ENCODE data around the gene SOHLH1. TPM values are rescaled to one million over a fixed set of nuclear protein-coding genes. Genes with fewer than 3 reads are reported as not detected.

Gene SOHLH1
- total and polyA plus RNA-seq, 8 donors: not detected

DNA sequence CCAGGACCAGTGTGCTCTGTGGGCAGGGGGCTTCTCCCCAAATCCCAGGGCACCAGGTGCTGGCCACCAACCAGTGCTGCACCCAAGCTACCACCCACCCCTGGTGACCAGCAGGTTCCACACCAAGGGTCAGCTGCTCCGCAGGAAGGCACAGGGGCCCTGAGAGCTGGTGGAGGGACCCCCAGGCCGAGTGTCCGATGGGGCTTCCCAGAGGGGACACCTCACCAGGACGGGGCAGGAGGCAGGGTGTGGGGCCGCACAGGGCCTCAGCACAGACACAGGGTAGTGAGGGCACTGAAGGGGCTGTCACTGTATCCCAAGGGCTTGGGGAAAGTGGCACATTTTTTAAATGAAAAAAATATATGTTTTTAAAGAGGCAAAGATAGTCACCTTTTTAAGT, 18.1 kb downstream of the SOHLH1 start:
- 76 to 95% (median 82%) methylated on average over 3 to 5 of the region's 5 CpGs for WGBS, 5 donors
- Histone ChIP-seq H3K27me3 (peaks cover 0 to 65% (median 15%) of the 10 kb centered on the region in 3 donors), H3K4me1 (no peaks in the 10 kb centered on the region), H3K27ac (no peak overlapping the region), H3K4me3 (no peak overlapping the region), H3K9me3 (no peaks in the 10 kb centered on the region), H3K36me3 (no peaks in the 10 kb centered on the region)
- TF ChIP-seq, protein P1, sequence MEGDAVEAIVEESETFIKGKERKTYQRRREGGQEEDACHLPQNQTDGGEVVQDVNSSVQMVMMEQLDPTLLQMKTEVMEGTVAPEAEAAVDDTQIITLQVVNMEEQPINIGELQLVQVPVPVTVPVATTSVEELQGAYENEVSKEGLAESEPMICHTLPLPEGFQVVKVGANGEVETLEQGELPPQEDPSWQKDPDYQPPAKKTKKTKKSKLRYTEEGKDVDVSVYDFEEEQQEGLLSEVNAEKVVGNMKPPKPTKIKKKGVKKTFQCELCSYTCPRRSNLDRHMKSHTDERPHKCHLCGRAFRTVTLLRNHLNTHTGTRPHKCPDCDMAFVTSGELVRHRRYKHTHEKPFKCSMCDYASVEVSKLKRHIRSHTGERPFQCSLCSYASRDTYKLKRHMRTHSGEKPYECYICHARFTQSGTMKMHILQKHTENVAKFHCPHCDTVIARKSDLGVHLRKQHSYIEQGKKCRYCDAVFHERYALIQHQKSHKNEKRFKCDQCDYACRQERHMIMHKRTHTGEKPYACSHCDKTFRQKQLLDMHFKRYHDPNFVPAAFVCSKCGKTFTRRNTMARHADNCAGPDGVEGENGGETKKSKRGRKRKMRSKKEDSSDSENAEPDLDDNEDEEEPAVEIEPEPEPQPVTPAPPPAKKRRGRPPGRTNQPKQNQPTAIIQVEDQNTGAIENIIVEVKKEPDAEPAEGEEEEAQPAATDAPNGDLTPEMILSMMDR (IDR thresholded peaks at IDR 0.05): no peak
- TF ChIP-seq EP300 (IDR thresholded peaks at IDR 0.05) (no peak), POLR2A (IDR thresholded peaks at IDR 0.05) (no peak), POLR2AphosphoS5 (IDR thresholded peaks at IDR 0.05) (no peak)
- no peak for DNase-seq
- intact Hi-C loops (cut with DNase I; ENCODE audit: low total_unique reads): no loop called here

DNA sequence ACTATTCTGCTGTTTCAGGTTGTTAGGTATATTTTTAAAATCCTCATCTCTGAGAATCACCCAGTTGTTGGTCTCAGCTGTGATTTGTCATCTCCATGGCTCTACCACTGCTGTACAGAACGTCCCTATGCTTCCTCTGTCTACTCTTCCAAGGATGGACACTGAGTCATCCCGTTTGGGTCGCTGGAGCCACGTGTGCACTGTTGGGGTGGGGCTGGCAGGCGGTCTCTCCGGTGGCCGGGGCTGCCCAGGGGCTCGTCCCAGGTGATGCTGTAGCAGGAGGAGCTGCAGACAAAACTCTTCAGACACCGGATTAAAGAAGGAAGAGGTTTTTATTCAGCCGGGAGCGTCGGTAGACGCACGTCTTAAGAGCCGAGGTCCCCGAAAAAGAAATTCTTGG, 19.2 kb downstream of the SOHLH1 start:
- peaks cover 0 to 54% (median 14%) of the 10 kb centered on the region in 3 donors for H3K27me3 ChIP-seq
- H3K36me3 ChIP-seq: no peaks in the 10 kb centered on the region
- no peaks in the 10 kb centered on the region for H3K4me1 ChIP-seq
- WGBS, 5 donors: 65 to 74% (median 71%) methylated on average over 15 to 16 of the region's 16 CpGs
- H3K27ac ChIP-seq: no peak overlapping the region
- no peak for DNase-seq
- intact Hi-C loops (cut with DNase I; ENCODE audit: low total_unique reads): no loop called here
- TF ChIP-seq, protein P1 (IDR thresholded peaks at IDR 0.05): no peak
- TF ChIP-seq EP300 (IDR thresholded peaks at IDR 0.05) (no peak), POLR2AphosphoS5 (IDR thresholded peaks at IDR 0.05) (no peak), POLR2A (IDR thresholded peaks at IDR 0.05) (no peak)
- no peaks in the 10 kb centered on the region for H3K9me3 ChIP-seq
- no peak overlapping the region for H3K4me3 ChIP-seq

DNA sequence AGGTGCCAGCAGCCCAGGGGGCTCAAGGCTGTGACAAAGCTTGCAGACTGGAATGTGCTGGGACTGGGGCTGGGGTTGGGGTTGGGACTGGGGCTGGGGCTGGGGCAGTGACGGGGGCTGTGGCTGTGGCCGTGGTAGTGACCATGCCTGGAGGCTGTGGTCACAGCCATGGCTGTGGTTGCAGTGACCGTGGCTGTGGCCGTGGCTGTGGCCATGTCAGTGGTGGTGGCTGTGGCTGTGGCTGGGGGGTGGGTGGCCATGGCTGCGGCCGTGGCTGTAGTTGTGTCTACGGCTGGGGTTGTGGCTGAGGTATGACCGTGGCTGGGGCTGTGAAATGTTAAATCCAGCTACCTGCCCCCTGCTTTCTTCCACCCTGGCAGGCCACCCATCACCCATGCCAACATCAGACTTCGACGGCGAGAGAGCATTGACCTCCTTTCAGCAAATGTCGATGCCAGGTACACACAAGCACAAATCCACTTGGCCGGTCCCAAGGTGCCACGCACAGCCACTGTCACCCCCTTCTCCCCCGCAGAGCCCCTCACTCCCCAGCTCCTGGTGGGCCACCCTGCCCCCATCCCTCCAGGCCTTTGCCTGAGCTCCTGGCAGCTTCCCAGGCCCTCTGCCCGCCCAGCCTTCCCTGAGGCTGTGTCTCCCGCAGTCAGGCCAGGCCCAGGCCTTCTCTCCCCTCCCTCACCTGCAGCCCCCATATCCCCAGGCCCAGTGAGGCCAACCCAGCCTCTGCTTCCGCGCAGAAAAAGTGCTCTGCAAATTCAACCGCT, 20.9 kb downstream of the SOHLH1 start:
- H3K27ac ChIP-seq: no peak overlapping the region
- H3K27me3 ChIP-seq: peaks cover 0 to 38% (median 9%) of the 10 kb centered on the region in 3 donors
- H3K9me3 ChIP-seq: no peaks in the 10 kb centered on the region
- WGBS, 5 donors: 83 to 90% (median 86%) methylated on average over 12 to 20 of the region's 20 CpGs
- TF ChIP-seq POLR2A (IDR thresholded peaks at IDR 0.05) (no peak), POLR2AphosphoS5 (IDR thresholded peaks at IDR 0.05) (no peak), EP300 (IDR thresholded peaks at IDR 0.05) (no peak)
- TF ChIP-seq, protein P1 (IDR thresholded peaks at IDR 0.05): no peak
- DNase-seq: no peak
- no peaks in the 10 kb centered on the region for H3K36me3 ChIP-seq
- intact Hi-C loops (cut with DNase I; ENCODE audit: low total_unique reads): no loop called here
- no peaks in the 10 kb centered on the region for H3K4me1 ChIP-seq
- H3K4me3 ChIP-seq: no peak overlapping the region

DNA sequence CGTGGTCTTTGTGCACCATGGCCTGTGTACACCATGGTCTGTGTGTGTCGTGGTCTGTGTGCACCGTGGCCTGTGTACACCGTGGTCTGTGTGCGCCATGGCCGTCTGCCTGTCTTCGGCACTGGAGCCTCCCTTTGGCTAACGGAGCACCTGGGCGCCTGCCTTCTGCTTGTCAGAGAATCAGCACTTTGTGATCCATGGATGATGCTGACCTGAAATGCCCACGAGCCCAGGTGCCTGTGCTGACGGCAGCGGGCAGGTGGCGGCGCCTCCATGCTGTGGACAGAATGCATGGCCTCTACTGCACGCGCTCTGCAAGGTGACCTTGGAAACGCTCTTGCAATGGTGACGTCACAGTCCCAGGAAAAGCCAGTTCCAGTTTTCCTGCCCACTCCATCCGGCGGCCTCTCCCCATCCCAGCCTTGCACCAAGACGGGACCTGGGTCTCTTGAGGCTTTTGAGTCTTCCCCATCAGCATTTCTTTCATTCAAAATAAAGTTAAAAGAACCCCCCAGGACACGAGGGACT, 21.6 kb downstream of the SOHLH1 start:
- no peaks in the 10 kb centered on the region for H3K9me3 ChIP-seq

DNA sequence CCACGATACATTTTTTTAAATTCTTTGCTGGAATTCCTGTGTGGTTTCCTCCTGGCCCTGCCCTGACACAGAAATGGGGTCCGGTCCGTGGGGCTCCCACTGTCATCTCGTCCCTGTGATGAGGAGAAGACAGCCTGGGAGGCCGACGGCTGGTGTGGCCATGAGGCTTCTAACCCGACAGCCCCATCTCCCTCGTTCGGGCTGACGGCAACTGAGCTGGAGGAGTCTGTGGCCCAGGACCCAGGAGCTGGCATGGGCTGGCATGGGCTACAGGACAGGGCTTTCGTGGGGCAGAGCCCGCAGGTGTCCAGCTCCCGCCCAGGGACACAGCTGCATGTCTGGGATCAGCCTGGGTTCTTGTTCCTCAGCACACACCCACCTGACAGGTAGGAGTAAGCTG, 22.4 kb downstream of the SOHLH1 start:
- Histone ChIP-seq H3K27ac (no peak overlapping the region), H3K9me3 (no peaks in the 10 kb centered on the region), H3K27me3 (peaks cover 0 to 37% (median 2%) of the 10 kb centered on the region in 3 donors), H3K4me3 (no peak overlapping the region), H3K4me1 (no peaks in the 10 kb centered on the region), H3K36me3 (no peaks in the 10 kb centered on the region)
- intact Hi-C loops (cut with DNase I; ENCODE audit: low total_unique reads): no loop called here
- 81 to 87% (median 85%) methylated on average over 10 to 13 of the region's 13 CpGs for WGBS, 5 donors
- TF ChIP-seq EP300 (IDR thresholded peaks at IDR 0.05) (no peak), POLR2AphosphoS5 (IDR thresholded peaks at IDR 0.05) (no peak), POLR2A (IDR thresholded peaks at IDR 0.05) (no peak)
- TF ChIP-seq, protein P1 (IDR thresholded peaks at IDR 0.05): no peak
- no peak for DNase-seq

More for the DNA sequence above, 21.6 kb downstream of the SOHLH1 start:
- H3K36me3 ChIP-seq: no peaks in the 10 kb centered on the region
- H3K27ac ChIP-seq: no peak overlapping the region
- H3K4me3 ChIP-seq: no peak overlapping the region
- H3K27me3 ChIP-seq: peaks cover 0 to 38% (median 3%) of the 10 kb centered on the region in 3 donors
- DNase-seq: no peak
- TF ChIP-seq POLR2A (IDR thresholded peaks at IDR 0.05): no peak
- TF ChIP-seq EP300 (IDR thresholded peaks at IDR 0.05): no peak
- no peaks in the 10 kb centered on the region for H3K4me1 ChIP-seq
- WGBS, 5 donors: 78 to 86% (median 81%) methylated on average over 18 to 22 of the region's 22 CpGs
- intact Hi-C loops (cut with DNase I; ENCODE audit: low total_unique reads): no loop called here
